Smooth muscle cell (in vitro differentiated cells): ENCODE data around the gene OR4F15. TPM values are rescaled to one million over a fixed set of nuclear protein-coding genes. Genes with fewer than 3 reads are reported as not detected.

Experiments used
- DNase-seq: peaks from one replicate; lab custom pipeline; 2025; ENCODE audit not compliant: unreplicated experiment; lab: John Stamatoyannopoulos, UW
- H2AFZ ChIP-seq: fragments of 200-600 bp; sonication (generic); 2 replicates; pipeline ENCODE4 v1.6.0; 2016; ENCODE audit warnings: antibody characterized with exemption, low read depth, mild to moderate bottlenecking
- H3F3A ChIP-seq: fragments of 200-600 bp; sonication (generic); 2 replicates; pipeline ENCODE4 v1.6.0; 2017; ENCODE audit warnings: antibody characterized with exemption, low read depth
- H3K27ac ChIP-seq: fragments of 200-600 bp; sonication (generic); 2 replicates; pipeline ENCODE4 v1.5.1; 2016; ENCODE audit warnings: low read depth, mild to moderate bottlenecking
- H3K27me3 ChIP-seq: fragments of 200-600 bp; sonication (generic); 2 replicates; pipeline ENCODE4 v1.6.1; 2016; ENCODE audit warnings: low read depth, mild to moderate bottlenecking
- H3K36me3 ChIP-seq: fragments of 200-600 bp; sonication (generic); 2 replicates; pipeline ENCODE4 v1.5.1; 2016; ENCODE audit warnings: low read depth
- H3K4me1 ChIP-seq: fragments of 200-600 bp; sonication (generic); 2 replicates; pipeline ENCODE4 v1.5.1; 2016; ENCODE audit warnings: low read depth
- H3K4me2 ChIP-seq: fragments of 200-600 bp; sonication (generic); 2 replicates; pipeline ENCODE4 v1.6.0; 2016; ENCODE audit warnings: mild to moderate bottlenecking
- H3K4me3 ChIP-seq: fragments of 200-600 bp; sonication (generic); 2 replicates; pipeline ENCODE4 v1.5.1; 2016; ENCODE audit warnings: mild to moderate bottlenecking
- H3K79me2 ChIP-seq: fragments of 200-600 bp; sonication (generic); 2 replicates; pipeline ENCODE4 v1.6.0; 2016; ENCODE audit warnings: low read depth, mild to moderate bottlenecking
- H3K9ac ChIP-seq: fragments of 200-600 bp; sonication (generic); 2 replicates; pipeline ENCODE4 v1.6.0; 2016; ENCODE audit warnings: low read depth
- H3K9me3 ChIP-seq: fragments of 200-600 bp; sonication (generic); replicated peaks from 2 replicates; pipeline ENCODE4 v1.5.1; 2016; ENCODE audit warnings: low read depth
- H4K20me1 ChIP-seq: fragments of 200-600 bp; sonication (generic); 2 replicates; pipeline ENCODE4 v1.6.0; 2016; ENCODE audit warnings: low read depth
- CTCF ChIP-seq: fragments of 200-600 bp; sonication (generic); IDR thresholded peaks from 2 replicates; pipeline ENCODE4 v1.5.1; 2017; ENCODE audit warnings: borderline replicate concordance, mild to moderate bottlenecking, antibody characterized with exemption; ENCODE audit not compliant: insufficient read depth, poor library complexity, severe bottlenecking
- WGBS: methylation state at CpG from one replicate; pipeline ENCODE4 v1.1.7; 2016; ENCODE audit warnings: low lambda C conversion rate; 5-methylcytosine and 5-hydroxymethylcytosine counted together
- polyA plus RNA-seq: library from polyadenylated mRNA; unstranded; fragments of >200 nt; fragmentation: Nextera tagmentation; extraction: Ambion mirVana; gene quantifications from 2 replicates; pipeline ENCODE4 v1.2.1, GENCODE V29; 2016
- total RNA-seq: library from RNA; depleted of rRNA; stranded (reverse); fragments of >200 nt; gene quantifications from 2 replicates; pipeline ENCODE4 v1.2.3, GENCODE V29; 2014

OR4F15 gene
- total and polyA plus RNA-seq, 2 experiments from 2014 or later = not detected

GRCh38 chr15:101813803-101814534 lies 2.0 kb downstream of the OR4F15 start:
- H3K9ac ChIP-seq = no peak overlapping the region
- H3K27ac ChIP-seq = no peak overlapping the region
- H3K4me2 ChIP-seq = no peak overlapping the region
- no peak for TF ChIP-seq CTCF
- no peaks in the 10 kb centered on the region for H3K36me3 ChIP-seq
- no peaks in the 10 kb centered on the region for H3K9me3 ChIP-seq
- DNase-seq = no peak
- H2AFZ ChIP-seq = no peak overlapping the region
- no peaks in the 10 kb centered on the region for H3K27me3 ChIP-seq
- WGBS = 74% methylated on average over 3 of the region's 3 CpGs
- no peaks in the 10 kb centered on the region for H4K20me1 ChIP-seq
- no peaks in the 10 kb centered on the region for H3K79me2 ChIP-seq
- H3K4me1 ChIP-seq = no peaks in the 10 kb centered on the region
- H3F3A ChIP-seq = no peaks in the 10 kb centered on the region
- no peak overlapping the region for H3K4me3 ChIP-seq

- no peaks in the 10 kb centered on the region for H3K4me1 ChIP-seq
- H3K4me3 ChIP-seq = no peak overlapping the region
- H3K9me3 ChIP-seq = no peaks in the 10 kb centered on the region
- no peak for DNase-seq
- H2AFZ ChIP-seq = no peak overlapping the region
- H3K27me3 ChIP-seq = no peaks in the 10 kb centered on the region
- 74% methylated on average over 6 of the region's 6 CpGs for WGBS
- H3K4me2 ChIP-seq = no peak overlapping the region
- H3K36me3 ChIP-seq = no peaks in the 10 kb centered on the region
- no peaks in the 10 kb centered on the region for H3F3A ChIP-seq
- no peak overlapping the region for H3K27ac ChIP-seq
- TF ChIP-seq CTCF = no peak
- H3K9ac ChIP-seq = no peak overlapping the region
- H4K20me1 ChIP-seq = no peaks in the 10 kb centered on the region
- H3K79me2 ChIP-seq = no peaks in the 10 kb centered on the region
These were observed 8.8 kb downstream of the OR4F15 start for GRCh38 chr15:101820781-101821180.

GRCh38 chr15:101827257-101827656 lies 15.3 kb downstream of the OR4F15 start:
- no peak for DNase-seq
- Histone ChIP-seq H3K9me3 (no peaks in the 10 kb centered on the region), H3K4me3 (no peak overlapping the region), H3K9ac (no peak overlapping the region), H2AFZ (no peak overlapping the region), H3K4me1 (no peaks in the 10 kb centered on the region), H3K36me3 (no peaks in the 10 kb centered on the region), H3K27ac (no peak overlapping the region), H3F3A (no peaks in the 10 kb centered on the region), H3K4me2 (no peak overlapping the region), H3K27me3 (no peaks in the 10 kb centered on the region), H3K79me2 (no peaks in the 10 kb centered on the region), H4K20me1 (no peaks in the 10 kb centered on the region)
- no peak for TF ChIP-seq CTCF
- WGBS = 65% methylated on average over 6 of the region's 6 CpGs

- Histone ChIP-seq H3K4me1 (no peaks in the 10 kb centered on the region), H3F3A (no peaks in the 10 kb centered on the region), H3K4me3 (no peak overlapping the region), H3K27me3 (no peaks in the 10 kb centered on the region), H3K9me3 (no peaks in the 10 kb centered on the region), H3K79me2 (no peaks in the 10 kb centered on the region), H3K27ac (no peak overlapping the region), H3K36me3 (no peaks in the 10 kb centered on the region), H4K20me1 (no peaks in the 10 kb centered on the region), H3K4me2 (no peak overlapping the region), H2AFZ (no peak overlapping the region), H3K9ac (no peak overlapping the region)
- DNase-seq = no peak
- WGBS = 91% methylated on average over 5 of the region's 5 CpGs
- TF ChIP-seq CTCF = no peak
These were observed 16.8 kb downstream of the OR4F15 start for GRCh38 chr15:101828774-101829173.
